Amniotic stem cell (primary cell): ENCODE measurements around the gene CCDC88C.

Experiments
- DNase-seq: peaks from one replicate; lab custom pipeline; 2025; lab: John Stamatoyannopoulos, UW

Gene CCDC88C

DNA sequence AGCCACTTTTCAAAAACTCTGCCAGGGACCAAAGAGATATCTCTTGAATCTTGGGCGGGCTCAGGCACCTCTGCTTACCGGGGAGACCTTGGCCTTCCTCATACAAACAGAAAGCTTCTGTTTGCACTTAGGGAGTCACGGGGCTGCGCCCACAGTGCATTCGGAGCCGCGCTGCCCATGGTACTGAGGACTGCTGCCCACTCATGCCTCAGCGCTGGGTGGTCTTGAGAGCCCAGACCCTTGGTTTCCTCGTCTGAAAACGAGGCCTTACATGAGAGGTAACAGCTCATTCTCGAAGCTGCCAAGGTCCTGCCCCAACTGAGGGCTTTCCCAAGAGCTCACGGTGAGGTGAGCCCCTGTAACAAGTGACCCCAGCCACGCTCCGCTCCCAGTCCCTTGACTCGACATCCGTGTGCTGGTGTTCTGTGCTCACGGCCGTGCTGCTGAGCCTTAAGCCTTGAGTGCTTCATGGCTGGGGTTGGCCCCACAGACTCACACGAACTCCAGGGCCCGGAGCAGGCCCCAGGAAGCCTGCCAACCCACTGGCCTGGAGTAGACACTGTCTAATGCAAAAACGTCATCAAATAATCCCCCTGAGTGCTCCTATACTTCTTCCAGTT is 125.7 kb downstream of the CCDC88C start:
- no peak for DNase-seq

DNA sequence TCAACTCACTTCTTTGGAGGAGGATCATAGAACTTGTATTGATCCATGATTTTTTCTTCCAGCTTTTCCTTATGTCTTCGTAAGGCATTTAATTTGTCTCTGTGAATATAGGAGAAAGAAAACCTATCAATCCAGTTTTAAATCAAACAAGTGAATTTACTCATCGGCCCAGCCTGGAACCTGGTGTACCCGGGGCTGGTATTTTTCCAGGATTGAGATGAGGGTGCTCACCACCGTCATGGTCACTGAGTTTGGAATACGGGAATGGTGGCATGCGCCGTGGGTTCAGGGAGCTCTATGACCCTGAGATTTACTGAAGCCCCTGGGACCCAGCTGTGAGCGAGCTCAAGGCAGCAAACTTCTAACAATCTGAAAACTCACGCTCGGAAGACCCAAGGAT is 126.6 kb downstream of the CCDC88C start:
- DNase-seq, result no peak

DNA sequence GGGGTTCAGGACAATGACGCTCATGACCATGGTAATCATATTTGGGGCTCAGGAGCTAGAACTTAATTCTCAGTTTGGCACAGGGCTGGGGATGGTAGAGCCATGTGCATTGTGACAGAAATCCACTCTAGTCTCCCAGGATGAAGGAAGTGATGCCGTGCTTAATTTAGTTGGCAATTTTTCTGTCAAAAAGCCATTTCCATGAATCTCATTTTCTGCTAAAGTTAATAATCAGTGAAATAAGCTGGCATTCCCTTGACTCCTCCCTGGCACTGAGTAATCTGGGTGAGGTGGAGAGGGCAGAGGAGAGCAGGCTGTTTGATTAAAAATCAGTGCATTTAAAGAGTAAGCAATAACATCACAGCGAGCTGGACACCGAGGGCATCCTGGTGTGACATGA is 128.2 kb downstream of the CCDC88C start:
- DNase-seq, result no peak

DNA sequence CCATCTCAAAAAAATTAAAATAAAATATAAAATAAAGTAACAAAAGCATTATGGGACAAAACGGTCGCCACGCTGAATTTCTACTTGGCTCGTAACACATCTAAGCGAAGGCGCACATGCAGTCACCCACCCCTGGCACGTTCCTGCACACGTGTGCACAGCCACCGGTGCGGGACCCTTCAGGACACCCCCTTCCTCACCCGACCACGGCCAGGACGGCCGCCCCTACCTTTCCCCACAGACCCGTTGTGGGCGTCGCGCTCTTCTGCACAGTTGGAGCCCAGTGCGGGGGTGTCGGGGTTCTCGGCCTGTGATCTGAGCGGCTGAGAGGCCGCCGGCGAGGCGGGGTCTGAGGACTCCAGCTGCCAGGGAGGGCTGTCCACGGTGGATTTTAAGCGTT is 128.7 kb downstream of the CCDC88C start:
- DNase-seq, result no peak

DNA sequence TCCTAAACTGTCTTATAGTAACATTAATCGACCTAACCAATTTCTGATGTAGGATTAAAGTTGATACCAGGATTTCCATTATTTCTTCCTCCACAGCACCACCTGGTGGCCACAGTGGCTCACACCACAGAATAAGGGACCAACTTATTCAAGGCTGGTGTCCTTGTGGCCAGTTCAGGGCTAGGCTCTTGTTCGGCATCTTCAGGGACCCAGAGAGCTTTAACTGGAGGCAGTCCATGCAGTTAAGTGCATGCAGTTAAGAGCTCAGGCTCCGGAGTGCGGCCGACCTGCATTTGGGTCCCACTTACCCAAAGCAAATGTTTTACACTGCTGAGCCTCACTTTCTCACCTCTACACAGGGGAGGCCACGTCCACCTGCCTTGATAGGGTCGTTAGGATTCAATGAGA is 131.1 kb downstream of the CCDC88C start:
- DNase-seq, result peak; percentile 3

DNA sequence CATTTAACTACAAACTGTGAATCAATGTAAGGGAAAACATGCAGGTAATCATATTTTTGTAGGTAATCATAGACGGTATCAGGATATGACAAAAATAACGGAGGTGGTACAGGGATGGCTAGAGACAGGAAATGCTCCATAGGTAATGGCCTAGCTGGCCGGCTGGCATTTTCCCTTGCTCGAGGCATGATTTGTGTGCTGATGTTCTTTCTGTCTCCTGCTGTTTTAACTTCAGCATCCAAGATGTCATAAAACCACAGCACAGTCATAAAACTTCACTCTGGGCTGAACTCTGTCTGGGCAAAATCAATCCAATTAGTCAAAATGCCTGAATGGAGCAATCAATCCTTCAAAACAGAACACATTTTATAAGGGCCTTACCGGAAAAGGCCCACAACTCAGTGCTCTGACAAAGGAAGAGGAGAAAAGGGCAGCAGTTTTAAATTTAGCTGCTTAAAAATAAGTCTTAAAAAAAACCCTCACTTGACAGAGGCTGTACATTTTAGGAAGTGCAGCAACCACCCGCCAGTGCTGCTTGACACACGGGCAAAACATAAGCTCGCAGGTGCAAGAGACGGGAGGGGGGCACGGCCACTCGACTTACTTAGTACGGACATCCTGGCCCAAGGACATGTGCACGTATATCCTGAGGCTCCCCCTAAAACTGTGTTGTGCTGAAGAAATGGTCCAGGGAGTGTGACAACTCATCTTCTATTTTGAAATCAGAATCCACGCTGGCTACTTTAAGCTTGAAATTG is 132.7 kb downstream of the CCDC88C start:
- DNase-seq, result no peak

DNA sequence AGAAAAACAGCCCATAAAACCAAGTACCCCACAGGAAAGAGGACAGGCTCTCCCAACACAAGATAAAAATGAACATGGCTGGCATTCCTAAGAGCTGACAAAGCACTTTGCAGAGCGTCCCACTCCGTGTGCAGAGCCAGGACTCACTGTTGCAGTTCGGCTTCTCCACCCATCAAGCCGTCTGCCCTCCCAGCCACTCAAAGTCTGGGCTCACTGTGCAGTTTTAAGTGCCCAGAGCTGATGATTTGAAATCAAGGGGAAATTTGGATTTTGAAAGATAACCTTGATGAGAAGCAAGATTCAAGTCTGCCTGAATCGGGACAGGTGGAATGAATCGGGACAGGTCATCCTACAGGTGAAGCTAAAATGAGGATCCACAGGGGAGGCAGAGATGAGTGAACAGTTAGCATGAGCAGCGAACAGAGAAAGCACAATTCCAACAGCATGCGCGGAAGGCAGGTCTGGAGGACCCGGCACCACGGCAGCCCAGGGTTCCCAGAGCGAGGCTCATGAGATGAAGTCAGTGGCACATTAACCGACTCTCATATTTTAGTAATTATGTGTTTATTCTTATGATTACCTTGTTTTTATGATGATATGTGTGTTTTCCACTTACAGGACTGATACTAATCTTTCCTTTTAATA is 133.4 kb downstream of the CCDC88C start:
- DNase-seq, result peak; percentile 39

DNA sequence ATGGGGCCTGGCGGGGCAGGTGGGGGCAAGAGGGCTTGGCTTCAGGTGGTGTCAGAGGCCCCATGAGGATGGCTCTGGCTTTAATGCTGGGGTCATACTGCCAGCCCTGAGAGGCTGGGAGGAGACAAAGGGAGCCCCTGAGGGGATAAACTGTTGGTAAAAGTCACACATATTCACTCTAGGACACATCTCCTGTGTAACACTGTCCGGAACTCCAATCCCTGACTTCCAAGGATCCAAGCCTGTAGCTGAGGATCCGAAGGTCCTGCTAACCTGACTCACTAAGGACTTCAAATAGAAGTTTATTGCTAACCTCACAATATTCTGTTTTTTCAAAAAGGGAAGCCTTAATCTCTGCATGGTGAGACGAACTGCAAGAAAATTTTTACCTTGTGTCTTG is 134.0 kb downstream of the CCDC88C start:
- no peak for DNase-seq

DNA sequence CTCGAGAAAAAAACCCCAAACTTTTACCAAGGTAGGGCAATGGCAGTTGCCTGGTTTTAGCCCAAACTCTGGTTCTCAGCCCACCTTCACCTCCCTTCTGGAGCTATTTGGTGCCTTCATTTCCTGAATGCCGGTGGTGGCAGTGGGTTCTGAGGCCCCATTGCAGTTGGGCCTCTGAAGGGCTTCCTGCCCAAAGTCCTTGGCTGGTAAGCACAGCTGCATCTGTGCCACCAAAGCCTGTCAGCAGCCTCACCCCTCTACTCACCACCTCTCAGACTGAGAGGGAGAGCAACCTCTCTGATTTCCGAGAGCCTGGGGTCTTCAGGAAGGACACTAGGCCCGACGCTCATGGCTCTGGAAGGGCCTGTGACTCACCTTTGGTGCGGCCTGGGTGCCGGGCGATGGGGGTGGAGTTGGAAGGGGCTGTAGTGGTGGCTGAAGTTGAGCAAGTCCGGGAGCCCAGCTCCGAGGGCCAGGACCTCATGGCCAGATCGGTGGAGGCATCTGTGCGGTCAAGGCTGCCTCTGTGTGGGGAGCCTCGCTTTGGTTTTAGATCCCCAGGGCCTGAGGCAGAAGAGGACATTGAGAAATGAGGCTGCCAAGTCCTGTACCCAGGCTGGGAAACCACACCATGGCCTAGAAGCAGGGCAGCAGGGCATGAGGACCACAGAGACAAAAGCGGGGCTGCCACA is 134.5 kb downstream of the CCDC88C start:
- DNase-seq, result no peak

DNA sequence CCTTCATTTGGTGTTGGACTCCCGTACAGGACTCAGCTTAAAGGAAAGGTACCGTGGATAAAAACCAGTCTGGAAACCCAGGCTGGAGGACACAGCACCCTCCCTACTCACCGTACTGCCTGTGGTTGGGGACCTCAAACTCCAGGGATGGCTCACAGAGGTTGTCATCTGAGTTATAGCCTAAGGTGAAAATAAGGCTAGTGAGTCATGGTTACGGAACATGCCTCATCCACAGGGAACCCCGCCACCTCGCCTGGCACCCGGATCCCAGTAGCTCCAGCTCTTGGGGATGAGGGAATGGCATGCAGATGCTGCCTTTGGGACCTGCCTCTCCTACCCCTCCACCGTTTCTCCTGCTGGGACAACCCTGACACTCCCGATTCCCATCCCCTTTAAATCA is 136.3 kb downstream of the CCDC88C start:
- DNase-seq, result no peak

DNA sequence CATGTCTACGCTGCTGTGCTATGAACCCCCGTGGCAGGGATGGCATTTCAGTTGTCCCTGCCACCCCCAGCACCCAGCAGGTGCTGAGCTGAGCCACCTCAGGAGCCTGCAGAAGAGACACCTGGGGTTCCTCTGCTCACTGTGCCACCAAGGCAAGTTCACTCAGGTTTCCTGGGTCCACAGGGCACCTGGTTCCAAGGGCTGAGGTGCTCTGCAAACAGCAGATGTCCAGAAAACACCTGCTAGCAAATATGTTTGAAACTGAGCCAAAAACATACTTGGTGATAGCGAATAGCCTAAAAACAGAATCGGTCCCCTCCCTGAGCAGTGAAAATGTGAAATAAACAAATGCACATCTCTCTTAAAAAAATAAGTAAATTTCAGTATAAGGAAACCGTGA is 137.5 kb downstream of the CCDC88C start:
- no peak for DNase-seq

DNA sequence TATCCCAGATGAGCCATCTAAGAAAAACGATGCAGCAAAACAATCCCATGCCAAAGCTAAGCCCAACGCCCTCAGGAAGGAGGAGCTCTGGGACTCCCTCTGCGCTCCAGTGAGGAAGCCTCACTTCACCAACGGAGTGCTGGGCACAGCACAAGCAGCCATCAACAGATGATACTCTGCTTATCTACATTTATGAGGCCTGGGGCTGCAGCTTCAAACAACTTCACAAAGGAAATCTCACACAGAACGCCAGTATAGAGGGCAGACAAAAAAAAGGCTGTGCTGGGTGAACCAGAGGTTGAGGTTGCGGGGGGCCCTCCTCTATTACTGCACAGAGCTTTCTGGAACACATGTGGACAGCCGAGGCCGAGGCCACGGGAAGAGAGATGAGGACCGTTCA is 138.3 kb downstream of the CCDC88C start:
- DNase-seq, result no peak

DNA sequence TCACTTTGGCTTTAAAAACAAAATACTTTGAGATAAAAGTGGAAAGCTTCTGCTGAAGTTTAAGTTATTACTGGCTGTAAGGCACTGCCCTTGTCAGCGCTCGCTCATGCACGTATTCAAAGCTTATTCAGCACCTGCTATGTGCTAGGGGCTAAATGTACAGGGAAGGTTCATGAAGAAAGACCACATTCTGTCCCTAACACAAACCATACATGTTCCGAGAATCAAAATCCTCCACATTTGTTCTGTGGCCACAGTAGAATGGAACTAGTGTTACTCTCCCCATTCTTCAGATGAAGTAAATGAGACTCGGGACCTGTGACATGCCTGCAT is 139.3 kb downstream of the CCDC88C start:
- DNase-seq, result no peak

DNA sequence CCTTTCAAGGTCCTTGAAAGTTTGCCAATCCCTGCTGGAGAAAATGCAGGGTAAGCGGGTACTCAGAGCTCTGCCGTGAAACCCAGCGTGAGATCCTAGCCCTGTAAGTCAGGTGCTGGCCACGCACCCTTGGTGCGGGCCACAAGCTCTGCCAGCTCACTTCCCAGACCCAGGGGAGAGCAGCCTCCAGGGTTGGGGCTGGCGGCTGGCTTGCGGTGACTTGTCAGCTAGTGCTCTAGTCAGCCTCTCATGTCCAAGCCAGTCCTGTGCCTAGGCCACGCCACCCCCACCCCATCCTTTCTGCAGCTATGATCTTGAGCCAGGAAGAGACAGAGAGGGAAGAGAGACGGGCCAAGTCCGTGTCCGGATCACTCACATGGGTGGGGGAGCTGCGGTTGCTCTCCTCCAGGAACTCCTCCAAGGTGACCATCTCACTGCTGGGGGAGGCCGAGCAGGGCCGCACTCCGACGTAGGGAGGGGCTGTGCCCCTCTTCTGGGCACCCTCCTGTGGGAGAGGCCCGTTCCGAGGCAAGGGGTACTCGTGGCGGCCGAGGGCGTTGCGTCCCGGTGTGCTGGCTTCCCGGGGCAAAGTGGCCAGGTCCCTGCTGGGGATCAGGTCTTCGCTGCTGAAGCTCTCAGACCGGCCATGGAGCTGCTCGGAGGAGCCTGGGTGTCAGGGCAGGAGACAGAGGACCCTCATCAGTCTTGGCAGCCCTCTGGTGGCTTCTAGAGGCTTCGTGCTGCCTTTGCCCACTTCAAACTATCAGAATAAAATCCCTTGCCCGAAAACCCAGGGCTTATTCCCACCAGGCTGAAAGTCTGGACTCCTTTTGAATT is 139.9 kb downstream of the CCDC88C start:
- DNase-seq, result no peak

DNA sequence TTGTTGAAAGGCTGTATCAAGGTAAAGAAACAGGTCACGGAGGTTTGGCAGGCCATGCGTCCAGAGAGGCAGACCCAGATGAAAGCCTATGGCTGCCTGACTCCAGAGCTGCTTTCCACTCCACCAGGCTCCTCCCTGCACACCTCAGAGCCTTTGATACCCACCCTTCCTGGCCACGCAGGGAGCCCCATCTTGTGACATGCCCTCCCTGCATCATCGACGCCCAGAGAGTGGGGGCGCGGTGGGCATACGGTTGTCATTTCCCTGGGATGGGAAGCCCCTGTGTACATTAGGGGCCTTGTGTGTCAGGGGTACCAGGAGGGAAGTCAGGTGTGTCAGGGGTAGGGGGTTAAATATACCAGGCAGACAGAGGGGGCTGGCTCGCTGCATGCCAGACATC is 142.8 kb downstream of the CCDC88C start:
- DNase-seq, result no peak

DNA sequence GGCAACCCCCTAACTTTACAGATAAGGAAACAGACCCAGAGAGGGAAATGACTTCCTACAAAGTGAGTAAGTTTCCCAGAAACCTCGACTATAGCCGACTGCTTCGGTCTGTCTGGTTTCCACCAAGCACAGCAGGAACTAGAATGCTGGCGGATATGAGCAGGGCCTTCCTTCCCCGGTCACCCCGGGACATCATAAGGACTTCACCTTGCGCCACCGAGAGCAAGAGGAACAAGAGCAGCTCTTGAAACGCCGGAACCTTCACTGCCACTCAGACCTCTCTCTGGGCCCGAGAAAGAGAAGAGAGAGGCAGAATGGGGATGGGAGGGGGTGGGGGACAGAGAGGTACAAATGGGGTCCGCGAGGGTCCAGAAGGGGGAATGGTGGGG is 143.7 kb downstream of the CCDC88C start:
- DNase-seq, result no peak

DNA sequence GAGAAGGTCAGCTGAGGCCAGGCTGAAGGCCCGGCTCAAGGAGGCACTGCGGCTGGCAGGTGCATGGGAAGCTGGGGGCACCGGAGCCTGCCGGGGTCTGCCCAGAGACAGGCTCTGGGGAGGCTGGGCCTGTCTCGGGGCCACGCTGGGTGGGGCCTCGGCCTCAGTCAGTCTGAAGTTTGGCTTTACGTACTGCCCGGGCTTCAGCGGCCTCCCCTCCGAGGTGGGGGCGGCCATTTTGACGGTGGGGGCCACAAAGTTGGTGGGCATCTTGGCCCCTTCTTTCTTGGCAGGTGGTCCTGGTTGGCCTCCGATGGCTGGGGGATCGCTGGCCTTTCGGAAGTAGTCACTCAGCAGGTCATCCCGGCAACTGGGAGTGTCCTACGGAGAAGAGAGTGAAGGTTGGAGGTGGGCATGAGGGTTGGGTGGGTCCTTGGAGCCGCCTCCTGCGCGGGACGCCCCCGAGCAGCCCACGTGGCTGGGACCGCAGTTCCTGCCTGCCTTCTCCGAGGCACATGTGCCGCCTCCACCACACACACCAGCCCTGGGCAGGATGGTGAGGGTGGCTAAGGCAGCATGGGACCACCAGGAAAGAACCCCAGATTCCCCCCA is 144.2 kb downstream of the CCDC88C start:
- DNase-seq, result no peak

DNA sequence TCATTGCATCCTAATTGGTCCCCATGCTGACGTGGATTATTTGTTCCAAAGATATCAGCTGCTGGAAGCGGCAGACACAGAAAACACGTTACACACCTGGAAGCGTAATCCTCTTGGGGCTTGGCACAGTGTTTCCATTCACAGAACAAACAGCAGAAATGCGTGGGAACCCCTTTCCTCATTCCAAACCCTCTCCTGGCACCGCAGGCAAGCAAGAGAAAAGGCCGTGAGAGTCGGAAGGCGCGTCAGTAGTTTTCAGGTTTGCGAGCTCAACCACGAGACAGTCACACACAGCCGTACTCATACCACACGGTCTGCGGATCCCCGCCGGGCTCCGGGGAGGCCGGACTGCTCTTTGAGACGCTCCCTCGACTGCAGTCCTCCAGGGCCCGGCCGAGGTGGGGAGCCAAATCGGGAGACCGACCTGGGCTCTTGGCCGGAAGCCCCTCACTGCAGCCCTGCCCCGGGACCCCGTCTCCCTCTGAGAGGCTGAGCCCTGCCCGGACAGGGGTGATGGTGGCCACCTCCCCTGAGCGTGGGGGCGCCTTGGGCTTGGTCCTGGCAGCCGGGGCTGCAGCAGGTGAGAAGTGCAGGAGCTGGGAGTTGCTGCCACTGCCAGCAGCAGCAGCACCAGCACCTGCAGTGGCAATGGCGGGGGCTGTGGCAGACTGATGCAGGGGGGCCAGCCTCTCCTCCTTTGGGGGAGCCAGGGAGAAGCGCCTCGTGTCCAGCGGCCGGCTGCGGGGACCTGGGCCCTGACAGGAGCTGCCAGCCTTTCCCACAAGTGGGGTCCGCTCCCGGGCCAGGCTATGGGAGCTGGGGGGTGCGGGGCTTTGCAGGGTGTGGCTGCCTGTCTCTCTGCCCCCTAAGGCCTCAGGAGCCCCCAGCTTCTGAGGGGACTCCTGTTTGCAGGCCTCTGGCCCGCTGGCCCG is 145.0 kb downstream of the CCDC88C start:
- no peak for DNase-seq

DNA sequence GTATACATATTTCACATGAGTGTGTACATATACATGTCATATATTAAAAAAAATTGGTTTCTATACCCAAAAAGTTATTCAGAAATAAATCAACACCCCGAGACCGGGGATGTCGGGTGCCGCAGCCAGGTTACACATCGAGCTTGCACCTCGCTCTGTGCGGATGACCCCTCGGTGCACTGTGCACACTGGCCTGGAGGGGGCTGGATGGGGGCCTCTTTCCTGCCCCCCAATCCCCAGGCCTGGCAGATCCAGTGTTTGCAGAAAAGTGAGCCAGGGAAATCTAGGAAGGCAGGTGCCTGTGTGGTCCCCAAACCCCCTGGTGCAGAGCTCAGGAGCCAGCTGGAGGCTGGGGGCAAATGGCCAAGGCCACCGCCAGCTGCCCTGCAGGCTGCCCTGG is 146.0 kb downstream of the CCDC88C start:
- no peak for DNase-seq

DNA sequence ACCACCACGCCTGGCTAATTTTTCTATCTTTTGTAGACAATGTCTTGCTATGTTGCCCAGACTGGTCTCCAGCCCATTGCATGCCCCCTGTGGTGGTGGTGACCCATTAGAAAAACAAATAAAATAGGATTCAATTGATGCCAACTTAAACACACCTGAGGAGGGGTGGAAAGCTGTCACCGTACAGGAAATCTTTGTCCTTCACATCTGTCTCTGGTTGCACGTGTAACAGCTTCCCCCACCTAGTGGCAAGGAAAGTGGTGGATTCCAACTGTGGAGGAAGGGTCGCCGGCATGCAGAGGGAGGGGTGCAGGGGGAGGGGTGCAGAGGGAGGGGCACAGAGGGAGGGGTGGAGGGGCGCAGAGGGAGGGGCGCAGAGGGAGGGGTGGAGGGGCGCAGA is 147.0 kb downstream of the CCDC88C start:
- no peak for DNase-seq

DNA sequence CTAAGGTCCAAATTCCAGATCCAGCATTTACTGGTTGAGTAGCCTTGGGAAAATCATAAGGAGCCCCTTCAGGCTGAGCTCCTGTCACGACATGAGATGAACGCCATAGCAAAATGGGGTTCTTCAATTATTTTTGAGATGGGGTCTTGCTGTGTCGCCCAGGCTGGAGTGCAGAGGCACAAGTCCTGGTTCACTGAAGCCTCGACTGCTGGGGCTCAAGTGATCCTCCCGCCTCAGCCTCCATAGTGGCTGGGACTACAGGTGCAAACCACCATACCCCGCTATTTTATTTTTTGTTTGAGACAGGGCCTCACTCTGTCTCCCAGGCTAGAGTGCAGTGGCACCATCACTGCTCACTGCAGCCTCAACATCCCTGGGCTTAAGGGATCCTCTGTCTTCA is 147.4 kb downstream of the CCDC88C start:
- DNase-seq, result no peak
